SK-N-MC (cell line): ENCODE data around the gene CUX1.

Source experiments
- EZH2 ChIP-seq: fragments of 200-600 bp; sonication (generic); IDR thresholded peaks from one replicate; pipeline ENCODE4 v1.6.1; 2017; ENCODE audit warnings: antibody characterized with exemption
- FOXP2 ChIP-seq: optimal IDR thresholded peaks from 2 replicates; pipeline ENCODE3; 2011; ENCODE audit warnings: mild to moderate bottlenecking, moderate library complexity; ENCODE audit not compliant: insufficient read depth; ENCODE audit errors: extremely low read length, control extremely low read depth
- POLR2AphosphoS5 ChIP-seq: IDR thresholded peaks from 2 replicates; pipeline ENCODE4 v1.6.1; 2012; ENCODE audit warnings: mild to moderate bottlenecking, low read depth, low read length, borderline replicate concordance

DNA sequence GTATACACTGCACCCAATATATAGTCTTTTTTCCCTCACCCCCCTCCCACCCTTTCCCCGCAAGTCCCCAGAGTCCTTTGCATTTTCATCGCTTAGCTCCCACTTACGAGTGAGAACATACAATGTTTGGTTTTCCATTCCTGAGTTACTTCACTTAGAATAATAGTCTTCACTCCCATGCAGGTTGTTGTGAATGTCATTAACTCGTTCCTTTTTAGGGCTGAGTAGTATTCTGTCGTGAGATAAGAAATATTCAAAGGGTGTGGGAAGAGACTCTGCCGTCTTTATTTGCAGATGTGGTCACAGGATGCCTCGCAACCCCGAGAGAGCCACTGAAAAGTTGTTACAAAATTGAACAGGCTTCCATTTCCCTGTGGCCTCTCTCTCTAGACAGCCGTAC lies 331.4 kb downstream of the CUX1 start:
- TF ChIP-seq POLR2AphosphoS5: no peak
- no peak for TF ChIP-seq EZH2
- no peak for TF ChIP-seq FOXP2
